ENCODE results near the gene TXNRD2. TPM values are rescaled to one million over a fixed set of nuclear protein-coding genes. Genes with fewer than 3 reads are reported as not detected.

Gene TXNRD2
- total and polyA plus RNA-seq, 2 donors (not counting 1 experiment from before 2014, with no cell fraction given) = 24.8 to 36.2 TPM

- WGBS (ENCODE audit: insufficient coverage) = 50% methylated on average over 9 of the region's 12 CpGs
- Histone ChIP-seq H3K4me1 (ENCODE audit: control insufficient read depth in 2 of 2, insufficient read depth in 2 of 2, low read length in 2 of 2) (peaks cover 25 to 30% of the 10 kb centered on the region in 2 donors), H3K9ac (ENCODE audit: low read length) (no peak overlapping the region), H3K79me2 (ENCODE audit: control insufficient read depth, insufficient read depth, low read length) (no peaks in the 10 kb centered on the region), H2AFZ (ENCODE audit: insufficient read depth, low read depth, low read length, poor library complexity, severe bottlenecking) (peak overlapping the region; percentile 53), H3K27me3 (replicated peaks in 1 of 4; ENCODE audit: control extremely low read depth in 1 of 4, control insufficient read depth in 3 of 4, insufficient read depth in 4 of 4, low read length in 3 of 4) (no peaks in the 10 kb centered on the region), H3K9me3 (ENCODE audit: control extremely low read depth in 1 of 3, control insufficient read depth in 2 of 3, insufficient read depth in 1 of 3, low read length in 2 of 3) (no peaks in the 10 kb centered on the region), H3K36me3 (replicated peaks in 1 of 2; ENCODE audit: control extremely low read depth in 1 of 2, control insufficient read depth in 1 of 2, extremely low read depth in 1 of 2, insufficient read depth in 2 of 2, low read length in 1 of 2) (no peaks in the 10 kb centered on the region), H4K20me1 (ENCODE audit: control insufficient read depth, insufficient read depth, low read length, poor library complexity, severe bottlenecking) (no peaks in the 10 kb centered on the region), H3K4me2 (replicated peaks; ENCODE audit: low read depth, low read length, poor library complexity, severe bottlenecking) (peak overlapping the region; percentile 53), H3K27ac (ENCODE audit: low read length in 2 of 2) (peak overlapping the region in 1 of 2 donors; percentile 58), H3K4me3 (ENCODE audit: control extremely low read depth in 1 of 5, extremely low read depth in 1 of 5, insufficient read depth in 1 of 5, low read depth in 2 of 5, low read length in 4 of 5) (no peak overlapping the region)
- H3K4me1 Mint-ChIP-seq = peaks cover 26% of the 10 kb centered on the region
- H3K27me3 Mint-ChIP-seq = no peaks in the 10 kb centered on the region
- peak overlapping the region; percentile 91 for H3K27ac Mint-ChIP-seq
- peak; percentile 57 for ATAC-seq (ENCODE audit: low read depth)
- no peaks in the 10 kb centered on the region for H3K9me3 Mint-ChIP-seq (ENCODE audit: insufficient read depth)
- TF ChIP-seq CTCF (IDR thresholded peaks at IDR 0.05) (no peak), EZH2 (IDR thresholded peaks at IDR 0.05; ENCODE audit: borderline replicate concordance, insufficient read depth, low read depth, low read length, poor library complexity, severe bottlenecking) (no peak)
- peak; percentile 49 for DNase-seq
- ChIA-PET CTCF (interaction anchor here (1.5 to 2.1 kb wide), 2 partner anchors 23 to 156 kb away, joined by 7 read pairs; no protein-coding TSS in a partner anchor), POLR2A (no interaction called here)
- intact Hi-C loops (cut with micrococcal nuclease) = no loop called here
- peak overlapping the region; percentile 8 for H3K4me3 Mint-ChIP-seq
Measured at GRCh38 chr22:19886605-19887255, 54.9 kb downstream of the TXNRD2 start.

GRCh38 chr22:19885841-19886592 lies 55.6 kb downstream of the TXNRD2 start:
- Histone ChIP-seq H3K9me3 (ENCODE audit: control extremely low read depth in 1 of 3, control insufficient read depth in 2 of 3, insufficient read depth in 1 of 3, low read length in 2 of 3) (no peaks in the 10 kb centered on the region), H3K4me3 (ENCODE audit: control extremely low read depth in 1 of 5, extremely low read depth in 1 of 5, insufficient read depth in 1 of 5, low read depth in 2 of 5, low read length in 4 of 5) (no peak overlapping the region), H3K27ac (ENCODE audit: low read length in 2 of 2) (no peak overlapping the region), H3K4me2 (replicated peaks; ENCODE audit: low read depth, low read length, poor library complexity, severe bottlenecking) (peak overlapping the region; percentile 53), H3K9ac (ENCODE audit: low read length) (no peak overlapping the region), H4K20me1 (ENCODE audit: control insufficient read depth, insufficient read depth, low read length, poor library complexity, severe bottlenecking) (no peaks in the 10 kb centered on the region), H3K36me3 (replicated peaks in 1 of 2; ENCODE audit: control extremely low read depth in 1 of 2, control insufficient read depth in 1 of 2, extremely low read depth in 1 of 2, insufficient read depth in 2 of 2, low read length in 1 of 2) (no peaks in the 10 kb centered on the region), H3K79me2 (ENCODE audit: control insufficient read depth, insufficient read depth, low read length) (no peaks in the 10 kb centered on the region), H2AFZ (ENCODE audit: insufficient read depth, low read depth, low read length, poor library complexity, severe bottlenecking) (no peak overlapping the region), H3K27me3 (replicated peaks in 1 of 4; ENCODE audit: control extremely low read depth in 1 of 4, control insufficient read depth in 3 of 4, insufficient read depth in 4 of 4, low read length in 3 of 4) (no peaks in the 10 kb centered on the region), H3K4me1 (ENCODE audit: control insufficient read depth in 2 of 2, insufficient read depth in 2 of 2, low read length in 2 of 2) (peaks cover 19 to 23% of the 10 kb centered on the region in 2 donors)
- intact Hi-C loops (cut with micrococcal nuclease) = no loop called here
- peak overlapping the region; percentile 40 for H3K4me3 Mint-ChIP-seq
- CTCF ChIA-PET = interaction anchor here (1.5 to 2.1 kb wide), 2 partner anchors 24 to 156 kb away, joined by 7 read pairs; no protein-coding TSS in a partner anchor
- no peak overlapping the region for H3K27ac Mint-ChIP-seq
- POLR2A ChIA-PET = no interaction called here
- no peaks in the 10 kb centered on the region for H3K9me3 Mint-ChIP-seq (ENCODE audit: insufficient read depth)
- WGBS (ENCODE audit: insufficient coverage) = 90% methylated on average over 15 of the region's 15 CpGs
- ATAC-seq (ENCODE audit: low read depth) = no peak
- TF ChIP-seq CTCF (IDR thresholded peaks at IDR 0.05) (no peak), EZH2 (IDR thresholded peaks at IDR 0.05; ENCODE audit: borderline replicate concordance, insufficient read depth, low read depth, low read length, poor library complexity, severe bottlenecking) (no peak)
- peaks cover 19% of the 10 kb centered on the region for H3K4me1 Mint-ChIP-seq
- DNase-seq = no peak
- no peaks in the 10 kb centered on the region for H3K27me3 Mint-ChIP-seq
